ACHN (cell line): ENCODE measurements around the gene ALG12.
A peak's percentile ranks its signal among the peaks of the same experiment; 100 is the strongest.
"Not testable (repeated sequence)": the region's sequence is repeated elsewhere in the genome, so short reads cannot be mapped to it uniquely, and the experiment has no call there.

Source experiments
- DNase-seq: peaks from one replicate; pipeline ENCODE4 v3.0.0-alpha.2; 2015
- in situ Hi-C: cut with HindIII; loops from 2 replicates; pipeline ENCODE4 v1.10.0; 2017; ENCODE audit warnings: low sequenced_read_pairs, low pct_ligation_motif_present, low pct_unique_long_range_greater_than_20kb

Gene ALG12

GRCh38 chr22:49863931-49864330, 54.3 kb downstream of the ALG12 start:
- in situ Hi-C loops: no loop called here
- no peak for DNase-seq

- in situ Hi-C loops: no loop called here
- DNase-seq: no peak
Observed at GRCh38 chr22:49862496-49862776, 55.8 kb downstream of the ALG12 start.

- in situ Hi-C loops: no loop called here
- no peak for DNase-seq
Observed at GRCh38 chr22:49861642-49862495, 56.4 kb downstream of the ALG12 start.

DNA sequence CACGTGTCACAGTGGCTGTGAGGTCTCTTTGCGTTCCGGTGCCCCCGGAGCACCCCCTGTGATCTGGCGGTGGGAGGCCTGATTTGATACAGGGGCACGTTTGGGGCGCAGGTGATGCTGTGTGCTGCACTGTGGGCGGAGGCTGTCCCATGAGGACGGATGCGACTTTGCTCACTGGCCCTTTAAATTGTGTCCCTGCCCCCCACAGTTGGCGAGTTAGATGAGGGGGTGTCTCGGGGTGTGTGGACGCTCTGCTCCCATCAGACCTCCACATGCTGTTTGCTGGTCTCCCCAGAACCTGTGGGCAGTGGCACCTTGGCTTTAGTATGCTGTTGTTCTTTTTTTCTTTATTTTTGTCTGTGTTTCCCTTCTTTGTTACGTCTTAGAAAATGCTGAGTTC, 59.4 kb downstream of the ALG12 start:
- in situ Hi-C loops: no loop called here

GRCh38 chr22:49856766-49857618, 61.2 kb downstream of the ALG12 start:
- in situ Hi-C loops: no loop called here
- no peak for DNase-seq

More for the DNA sequence above, 59.4 kb downstream of the ALG12 start:
- no peak for DNase-seq

- no peak for DNase-seq
- in situ Hi-C loops: no loop called here
Observed at GRCh38 chr22:49856343-49856742, 61.9 kb downstream of the ALG12 start.

- DNase-seq: no peak
- in situ Hi-C loops: no loop called here
Observed at GRCh38 chr22:49855251-49855911, 62.9 kb downstream of the ALG12 start.

DNA sequence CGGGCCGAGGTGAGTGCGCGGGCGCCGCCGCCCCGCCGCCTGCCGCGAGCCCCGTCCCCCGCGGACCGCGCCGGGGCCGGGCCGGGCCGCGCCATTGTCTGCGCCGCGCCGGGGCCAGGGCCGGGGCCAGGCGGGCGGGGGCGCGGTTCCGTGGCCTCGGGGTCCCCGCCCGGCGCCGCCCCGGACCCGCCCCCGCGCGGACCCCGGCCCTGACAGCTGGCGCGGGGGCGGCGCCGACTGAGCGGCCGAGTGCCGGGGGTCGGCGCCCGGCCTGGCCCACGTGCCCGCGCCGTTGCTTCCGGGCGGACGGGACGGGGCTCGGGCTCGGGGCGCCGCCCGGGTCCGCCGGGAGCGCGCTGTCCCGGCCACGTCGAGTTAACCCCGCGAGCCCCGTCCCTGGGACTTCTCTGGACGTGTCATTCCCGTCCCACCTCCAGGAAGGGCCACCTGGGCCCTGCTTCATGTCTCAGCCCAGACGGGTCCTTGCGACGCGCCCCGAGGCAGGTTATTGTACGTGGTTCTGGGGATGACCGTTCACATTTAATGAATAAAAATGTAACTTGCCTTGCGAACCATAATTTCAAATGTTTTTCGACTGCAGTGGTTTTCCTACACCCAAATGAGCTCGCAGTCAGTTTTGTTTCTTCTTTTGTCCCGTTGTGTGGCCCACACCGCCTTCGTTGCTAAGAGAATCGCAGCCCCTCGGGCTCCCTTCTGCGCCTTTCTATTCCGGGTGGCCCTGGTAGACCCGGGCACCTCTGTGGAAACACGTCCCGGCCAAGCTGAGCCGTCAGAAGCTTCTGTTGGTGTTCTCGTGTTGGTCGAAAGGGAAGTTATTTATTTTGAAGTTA, 64.0 kb downstream of the ALG12 start:
- in situ Hi-C loops: no loop called here
- DNase-seq: peak; percentile 19

- in situ Hi-C loops: no loop called here
- peak; percentile 94 for DNase-seq
Observed at GRCh38 chr22:49852898-49853894, 65.0 kb downstream of the ALG12 start, which contains the start of gene ZBED4. Gene ZBED4 (plus strand): TSS chr22:49853844. CDS start chr22:49883663, 29,819 bp downstream.

DNA sequence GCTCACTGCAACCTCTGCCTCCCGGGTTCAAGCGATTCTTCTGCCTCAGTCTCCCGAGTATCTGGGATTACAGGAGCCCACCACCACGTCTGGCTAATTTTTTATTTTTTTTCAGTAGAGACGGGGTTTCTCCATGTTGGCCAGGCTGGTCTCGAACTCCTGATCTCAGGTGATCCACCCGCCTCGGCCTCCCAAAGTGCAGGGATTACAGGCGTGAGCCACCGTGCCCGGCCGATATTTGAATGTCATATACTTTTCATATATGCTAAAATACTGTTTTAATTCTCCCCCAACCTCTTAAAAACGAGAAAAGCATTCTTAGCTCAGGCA, 65.7 kb downstream of the ALG12 start:
- DNase-seq, in situ Hi-C loops: not testable (repeated sequence)

DNA sequence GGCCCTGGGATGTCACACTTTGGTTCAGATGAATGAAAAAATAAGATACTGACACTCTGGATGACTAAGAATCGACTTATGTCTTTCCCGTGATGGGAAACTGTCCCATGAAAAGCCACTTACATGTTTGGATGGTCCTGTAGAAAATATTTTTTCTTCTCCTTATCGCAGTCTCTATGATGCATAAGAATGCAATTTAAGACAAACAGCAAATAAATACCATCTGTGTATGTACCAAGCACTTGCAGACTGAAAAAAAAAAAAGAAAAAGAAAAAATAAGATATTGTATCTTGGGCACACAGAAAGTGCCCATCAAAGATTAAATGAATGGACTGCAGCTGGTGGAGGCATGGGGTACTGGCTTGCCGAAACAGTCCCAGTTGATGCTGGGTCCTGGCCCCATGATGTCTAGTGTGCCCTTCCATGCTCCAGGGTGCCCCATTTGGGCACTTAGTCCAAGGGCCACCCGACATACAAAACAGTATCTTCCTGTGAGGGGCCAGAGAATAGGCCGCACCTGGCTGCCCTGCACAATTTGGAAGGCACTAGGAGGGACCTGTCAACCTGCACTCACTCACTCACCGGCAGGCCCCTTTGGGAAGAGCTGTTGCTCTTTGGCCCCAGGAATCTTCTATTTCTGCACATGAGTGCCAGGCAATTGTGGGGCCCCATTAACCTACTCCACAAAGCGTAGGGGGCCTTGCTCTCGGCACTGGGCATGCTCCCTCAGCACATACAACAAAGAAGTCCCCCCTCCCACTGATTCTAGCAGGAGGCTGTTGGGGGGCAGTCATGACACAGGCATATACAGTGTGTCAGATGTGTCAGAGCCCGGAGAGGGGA, 67.1 kb downstream of the ALG12 start:
- in situ Hi-C loops: no loop called here
- no peak for DNase-seq
